Lower leg skin (tissue), 4 donors: ENCODE results near the gene ROR1. TPM values are rescaled to one million over a fixed set of nuclear protein-coding genes. Genes with fewer than 3 reads are reported as not detected.

Experiments
- DNase-seq, 2 donors: peaks; one replicate each; pipeline ENCODE4 v3.0.0-alpha.2; 2019; ENCODE audit warnings: low spot score in 2 of 2
- H3K4me3 ChIP-seq: fragments of 200-600 bp; sonication (generic); 2 replicates; pipeline ENCODE4 v1.5.1; 2017; ENCODE audit warnings: mild to moderate bottlenecking, low read depth; ENCODE audit not compliant: poor library complexity, severe bottlenecking
- CTCF ChIP-seq, 3 donors: fragments of 450-650 bp; IDR thresholded peaks; one replicate each; pipeline ENCODE4 v1.5.1; 2016; ENCODE audit warnings: antibody characterized with exemption in 3 of 3, mild to moderate bottlenecking in 3 of 3, moderate library complexity in 2 of 3
- POLR2A ChIP-seq, 2 donors: fragments of 450-650 bp; IDR thresholded peaks; one replicate each; pipeline ENCODE4 v1.6.1; 2016 to 2017; ENCODE audit warnings: antibody characterized with exemption in 2 of 2, mild to moderate bottlenecking in 1 of 2, moderate library complexity in 1 of 2
- WGBS, 2 donors: methylation state at CpG; one replicate each; pipeline ENCODE4 v1.1.5; 2018; 5-methylcytosine and 5-hydroxymethylcytosine counted together
- intact Hi-C: fragments of 100-400 bp; cut with DNase I; formaldehyde crosslinking; loops from one replicate; pipeline ENCODE4 v1.15.0; 2023; ENCODE audit warnings: low total_unique reads
- total RNA-seq, 4 donors: library from RNA; depleted of rRNA; stranded (reverse); fragments of >200 nt; gene quantifications; one replicate each; pipeline ENCODE4 v1.1.0, GENCODE V29; 2016

The ROR1 gene
- total RNA-seq, 4 donors from 2014 or later, result 12.9 to 28.6 (median 22.5) TPM

- 90 to 97% methylated on average over 1 of the region's 1 CpG for WGBS, 2 donors
- intact Hi-C loops, result no loop called here
- no peak for DNase-seq
- H3K4me3 ChIP-seq, result no peak overlapping the region
- no peak for TF ChIP-seq CTCF (IDR thresholded peaks at IDR 0.05)
- TF ChIP-seq POLR2A (IDR thresholded peaks at IDR 0.05), result no peak
Observed at GRCh38 chr1:63828322-63829044, 54.7 kb downstream of the ROR1 start.

DNA sequence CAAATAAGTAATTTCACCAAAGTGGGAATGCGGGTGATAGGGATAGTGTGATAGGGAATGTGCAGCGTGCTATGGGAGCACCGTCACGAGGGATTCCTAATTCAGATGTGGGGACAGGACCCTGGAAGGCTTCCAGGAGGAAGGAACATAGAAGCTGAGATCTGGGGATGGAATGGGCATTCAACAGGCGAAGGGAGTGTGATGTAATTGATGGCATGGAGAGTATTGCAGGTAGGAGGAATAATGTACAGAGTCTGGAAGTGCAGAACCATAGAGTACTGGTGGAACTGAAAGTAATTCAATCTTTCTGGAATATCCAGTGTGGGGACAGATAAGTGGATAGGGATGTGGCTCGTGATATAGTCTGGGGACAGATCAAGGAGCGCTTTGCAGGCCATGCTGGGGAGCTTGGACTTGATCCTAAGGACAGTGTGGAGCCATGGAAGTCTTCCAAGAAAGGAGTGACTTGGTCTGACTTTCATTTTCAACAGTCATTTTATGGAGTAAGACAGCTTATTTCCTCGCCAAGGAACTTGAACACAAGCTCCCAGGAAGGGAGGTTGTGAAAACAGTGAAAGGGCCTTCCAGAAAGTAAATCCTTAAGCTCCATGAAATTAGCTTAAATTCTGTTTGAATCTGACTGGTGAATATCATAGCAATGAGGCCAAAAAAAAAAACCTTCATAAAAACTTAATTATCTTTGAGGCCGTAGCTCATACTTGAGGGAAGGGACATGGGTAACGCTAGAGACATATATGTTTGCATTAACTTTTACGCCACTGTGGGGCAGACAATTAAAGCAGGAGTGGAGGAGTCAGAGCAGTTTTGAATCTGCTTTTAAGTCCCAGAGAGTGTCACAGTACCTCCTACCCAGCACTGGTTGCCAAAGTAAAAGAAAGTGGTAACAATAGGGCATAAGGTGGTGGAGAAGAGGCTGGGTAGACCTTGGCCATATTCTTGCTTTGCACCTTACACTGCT is 55.8 kb downstream of the ROR1 start:
- H3K4me3 ChIP-seq, result no peak overlapping the region
- TF ChIP-seq CTCF (IDR thresholded peaks at IDR 0.05) (no peak), POLR2A (IDR thresholded peaks at IDR 0.05) (no peak)
- intact Hi-C loops, result no loop called here
- DNase-seq, result no peak
- WGBS, 2 donors, result 74 to 76% methylated on average over 11 of the region's 11 CpGs

- no peak for DNase-seq
- TF ChIP-seq CTCF (IDR thresholded peaks at IDR 0.05), result no peak
- no peak for TF ChIP-seq POLR2A (IDR thresholded peaks at IDR 0.05)
- WGBS, 2 donors, result 92 to 100% methylated on average over 1 of the region's 1 CpG
- no peak overlapping the region for H3K4me3 ChIP-seq
- intact Hi-C loops, result no loop called here
Observed at GRCh38 chr1:63831409-63831808, 57.6 kb downstream of the ROR1 start.

DNA sequence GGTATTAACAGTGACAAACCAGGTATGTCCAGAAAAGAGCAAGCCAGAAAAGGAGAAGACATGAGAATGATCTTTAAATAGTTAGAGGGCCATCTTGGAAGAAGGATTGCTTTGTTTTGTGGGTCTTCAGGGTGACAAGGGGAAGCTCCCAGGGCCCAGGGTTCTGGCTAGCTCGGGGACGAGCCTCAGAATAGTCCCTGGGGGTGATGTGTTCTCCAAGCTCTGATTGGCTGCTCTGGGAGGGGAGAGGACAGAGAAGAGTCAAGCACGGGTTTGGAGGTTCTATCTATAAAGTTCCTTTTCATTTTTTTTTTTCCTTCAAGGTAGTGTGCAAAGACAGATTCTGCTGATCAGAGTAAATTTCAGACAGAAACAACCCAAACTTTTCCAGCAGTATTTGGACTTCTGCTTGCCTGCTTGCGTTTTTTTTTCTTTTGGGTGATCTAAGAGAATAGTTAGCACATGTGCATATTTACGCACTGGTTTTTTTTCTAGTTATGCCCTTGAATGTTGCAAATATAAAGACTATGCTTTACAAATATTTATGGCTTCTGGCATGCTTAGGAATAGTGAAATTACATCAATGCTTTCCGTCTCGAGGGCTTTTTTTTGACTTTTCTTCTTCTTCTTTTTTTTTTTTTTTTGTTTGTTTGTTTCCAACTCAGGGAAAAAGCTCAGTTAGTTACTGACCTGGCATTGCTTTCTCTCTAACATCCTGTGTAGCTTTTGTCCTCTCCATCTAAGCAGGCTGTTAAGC is 59.7 kb downstream of the ROR1 start:
- no peak for DNase-seq
- no peak for TF ChIP-seq CTCF (IDR thresholded peaks at IDR 0.05)
- TF ChIP-seq POLR2A (IDR thresholded peaks at IDR 0.05), result no peak
- WGBS, 2 donors, result 38 to 58% methylated on average over 7 of the region's 7 CpGs
- H3K4me3 ChIP-seq, result no peak overlapping the region
- intact Hi-C loops, result no loop called here

GRCh38 chr1:63835128-63835527 is 61.3 kb downstream of the ROR1 start:
- no peak for TF ChIP-seq POLR2A (IDR thresholded peaks at IDR 0.05)
- TF ChIP-seq CTCF (IDR thresholded peaks at IDR 0.05), result no peak
- WGBS, 2 donors, result 36 to 39% methylated on average over 1 of the region's 1 CpG
- intact Hi-C loops, result no loop called here
- H3K4me3 ChIP-seq, result no peak overlapping the region
- no peak for DNase-seq
